HS-27A (cell line): ENCODE results near the gene MPV17L.
"Not testable (repeated sequence)": the region's sequence is repeated elsewhere in the genome, so short reads cannot be mapped to it uniquely, and the experiment has no call there.

ENCODE experiments used
- DNase-seq: peaks from one replicate; pipeline ENCODE4 v3.0.0-alpha.2; 2012; ENCODE audit warnings: low read depth, missing footprints

MPV17L gene

GRCh38 chr16:15409476-15409875, 13.9 kb downstream of the MPV17L start:
- not testable (repeated sequence) for DNase-seq

- DNase-seq = no peak
These were observed 20.0 kb downstream of the MPV17L start for GRCh38 chr16:15415511-15415985.

DNA sequence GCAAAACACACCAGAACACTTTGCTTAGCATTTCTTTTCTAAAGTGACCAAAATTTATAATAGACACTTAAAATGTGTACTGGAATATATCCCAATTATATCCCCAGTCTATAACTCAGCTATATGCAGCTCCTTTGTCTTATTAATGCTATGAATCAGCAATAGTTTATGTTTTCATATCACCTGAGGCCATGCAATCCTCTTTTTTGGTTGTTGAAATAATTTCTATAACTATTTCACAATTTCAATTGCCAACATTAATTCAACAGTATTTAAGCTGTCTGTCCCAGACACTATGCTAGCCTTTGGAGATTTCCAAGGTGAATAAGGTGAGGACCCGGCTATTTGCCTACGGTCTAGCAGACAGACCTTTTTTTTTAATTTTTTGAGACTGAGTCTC, 21.6 kb downstream of the MPV17L start:
- DNase-seq = no peak

DNA sequence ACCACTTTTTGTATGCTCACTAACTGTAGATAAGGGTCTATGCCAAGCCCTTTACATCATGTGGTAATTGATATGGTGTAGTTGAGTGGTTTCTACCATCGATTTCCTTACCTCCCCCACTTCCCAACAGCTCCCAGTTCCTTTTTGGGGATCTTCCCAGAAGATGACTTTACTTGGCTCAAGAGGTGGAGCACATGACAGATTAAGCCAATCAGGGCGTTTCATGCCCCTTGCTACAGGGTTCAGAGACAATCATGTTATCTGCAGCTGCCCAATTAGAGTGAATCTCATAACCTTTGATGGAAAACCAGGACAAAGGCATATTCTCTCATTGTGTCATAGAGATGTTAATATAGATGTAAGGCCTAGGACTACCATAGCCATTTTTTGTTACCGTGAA, 22.7 kb downstream of the MPV17L start:
- DNase-seq = no peak

- DNase-seq = not testable (repeated sequence)
These were observed 26.1 kb downstream of the MPV17L start for GRCh38 chr16:15421696-15422095.

DNA sequence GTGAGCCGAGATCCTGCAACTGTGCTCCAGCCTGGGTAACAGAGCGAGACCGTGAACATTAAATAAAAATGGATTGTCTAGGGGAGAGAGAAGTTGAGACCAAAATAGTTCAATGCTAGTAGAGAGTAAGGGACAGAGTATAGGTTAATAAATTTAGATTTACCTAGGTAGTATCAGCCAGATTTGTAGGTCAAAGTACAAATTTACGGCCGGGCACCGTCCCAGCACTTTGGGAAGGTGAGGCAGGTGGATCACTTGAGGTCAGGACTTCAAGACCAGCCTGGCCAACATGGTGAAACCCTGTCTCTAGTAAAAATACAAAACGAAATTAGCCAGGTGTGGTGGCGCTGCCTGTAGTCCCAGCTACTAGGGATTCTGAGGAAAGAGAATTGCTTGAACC, 26.7 kb downstream of the MPV17L start:
- no peak for DNase-seq

- DNase-seq = no peak
These were observed 30.3 kb downstream of the MPV17L start for GRCh38 chr16:15425861-15426260.

DNA sequence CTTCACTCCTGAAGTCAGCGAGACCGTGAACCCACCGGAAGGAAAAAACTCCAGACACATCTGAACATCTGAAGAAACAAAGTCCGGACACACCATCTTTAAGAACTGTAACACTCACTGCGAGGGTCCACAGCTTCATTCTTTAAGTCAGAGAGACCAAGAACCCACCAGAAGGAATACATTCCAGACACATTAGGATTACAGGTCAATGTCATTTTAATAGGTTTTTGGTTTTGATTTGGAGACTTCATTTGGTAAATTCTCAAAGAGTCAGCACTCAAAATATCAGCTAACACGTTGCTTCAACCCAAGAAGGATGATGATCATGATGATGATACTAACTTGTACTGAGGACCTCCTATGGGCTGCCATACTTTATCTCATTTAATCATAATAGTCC, 31.2 kb downstream of the MPV17L start:
- DNase-seq = no peak

- DNase-seq = peak; percentile 55
These were observed 32.2 kb downstream of the MPV17L start for GRCh38 chr16:15427648-15428239.

DNA sequence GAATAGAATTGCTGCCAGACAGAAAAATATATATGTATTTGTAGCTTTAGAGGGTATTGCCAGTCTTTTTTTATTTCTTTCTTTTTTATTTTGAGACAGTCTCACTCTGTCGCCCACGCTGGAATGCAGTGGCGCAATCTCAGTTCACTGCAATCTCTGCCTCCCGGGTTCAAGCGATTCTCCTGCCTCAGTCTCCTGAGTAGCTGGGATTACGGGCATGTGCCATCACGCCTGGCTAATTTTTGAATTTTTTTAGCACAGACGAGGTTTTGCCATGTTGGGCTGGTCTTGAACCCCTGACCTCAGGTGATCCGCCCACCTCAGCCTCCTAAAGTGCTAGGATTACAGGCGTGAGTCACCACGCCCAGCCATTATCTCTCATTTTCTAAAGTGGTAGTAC, 35.3 kb downstream of the MPV17L start:
- not testable (repeated sequence) for DNase-seq

- no peak for DNase-seq
These were observed 38.5 kb downstream of the MPV17L start for GRCh38 chr16:15434079-15434424.

GRCh38 chr16:15434425-15435215, 39.1 kb downstream of the MPV17L start, which contains the start of gene BMERB1:
Gene BMERB1 (plus strand): TSS chr16:15434588. CDS start chr16:15434654, 66 bp downstream.
- no peak for DNase-seq

DNA sequence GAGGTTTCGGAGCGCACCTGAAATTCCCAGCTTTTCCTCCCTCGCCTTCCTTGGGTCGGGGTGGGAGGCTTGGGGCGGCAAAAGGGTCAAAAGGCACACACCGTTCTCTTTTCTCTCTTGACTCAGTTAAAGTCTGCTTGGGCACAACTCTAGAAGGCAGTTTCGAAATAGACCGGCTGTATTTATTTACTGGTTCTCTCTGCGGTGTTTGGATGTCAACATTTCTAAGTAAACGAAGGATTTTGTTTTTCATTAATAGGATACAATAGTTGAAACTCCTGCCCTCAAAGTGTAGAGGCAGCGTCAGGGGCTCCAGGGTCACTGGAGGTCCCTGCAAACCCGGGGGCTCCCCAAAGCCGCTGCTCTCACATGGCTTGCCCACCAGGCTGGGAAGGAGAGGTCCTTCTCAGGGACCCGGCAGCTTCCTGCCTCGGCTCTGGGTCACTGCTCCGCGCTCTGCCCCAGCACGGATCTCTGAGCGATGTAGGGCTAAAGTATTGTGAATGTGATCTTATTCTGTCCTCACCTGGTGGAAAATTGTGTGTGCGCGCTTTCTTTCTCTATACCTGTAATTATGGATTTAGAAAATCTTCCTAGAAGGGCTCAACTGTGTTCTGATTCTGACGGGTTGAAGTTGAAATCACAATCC, 39.8 kb downstream of the MPV17L start:
- no peak for DNase-seq

DNA sequence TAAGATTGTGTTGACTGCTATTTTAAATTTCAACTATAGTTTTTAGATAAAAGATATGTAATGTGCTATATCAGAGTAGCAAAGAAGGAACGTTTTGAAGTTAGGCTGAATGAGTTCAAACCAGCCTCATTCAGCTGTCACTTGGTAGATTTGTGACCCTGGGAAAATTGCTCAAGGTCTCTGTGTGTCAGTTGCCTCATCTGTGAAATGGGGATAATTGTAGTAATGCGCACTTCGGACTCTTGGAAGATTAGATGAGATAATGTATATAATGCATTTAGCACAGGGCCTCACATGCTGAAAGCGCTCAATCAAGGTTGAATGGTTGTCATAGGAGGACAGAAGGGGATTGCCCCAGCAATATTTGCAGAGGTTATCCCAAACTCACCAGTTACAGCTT, 43.5 kb downstream of the MPV17L start:
- no peak for DNase-seq

- no peak for DNase-seq
These were observed 44.0 kb downstream of the MPV17L start for GRCh38 chr16:15439521-15439920.

GRCh38 chr16:15440852-15441251, 45.3 kb downstream of the MPV17L start:
- no peak for DNase-seq

GRCh38 chr16:15442140-15442539, 46.6 kb downstream of the MPV17L start:
- not testable (repeated sequence) for DNase-seq

- no peak for DNase-seq
These were observed 48.2 kb downstream of the MPV17L start for GRCh38 chr16:15443753-15444152.

- DNase-seq = no peak
These were observed 48.7 kb downstream of the MPV17L start for GRCh38 chr16:15444264-15444663.

- DNase-seq = no peak
These were observed 49.9 kb downstream of the MPV17L start for GRCh38 chr16:15445450-15445849.

- DNase-seq = no peak
These were observed 51.3 kb downstream of the MPV17L start for GRCh38 chr16:15446901-15447300.

- no peak for DNase-seq
These were observed 55.1 kb downstream of the MPV17L start for GRCh38 chr16:15450624-15451023.

GRCh38 chr16:15451098-15451731, 55.7 kb downstream of the MPV17L start:
- no peak for DNase-seq
